ENCODE data around the gene NKG7.
"Not testable (repeated sequence)": the region's sequence is repeated elsewhere in the genome, so short reads cannot be mapped to it uniquely, and the experiment has no call there.

The NKG7 gene

GRCh38 chr19:51372649-51373504, at the start of gene NKG7:
Gene NKG7, minus strand, starts transcription at chr19:51372654. Its CDS starts 119 bp downstream, at chr19:51372535.
- DNase-seq (ENCODE audit: insufficient read length, low spot score) (no peak), FAIRE-seq (peak; percentile 92)

- DNase-seq (ENCODE audit: insufficient read length, low spot score), result peak; percentile 76
- FAIRE-seq, result peak; percentile 83
Measured at GRCh38 chr19:51422053-51422448, 49.6 kb upstream of the NKG7 start.

GRCh38 chr19:51421229-51422052, 49.0 kb upstream of the NKG7 start:
- no peak for DNase-seq (ENCODE audit: insufficient read length, low spot score)
- FAIRE-seq, result no peak

GRCh38 chr19:51420511-51420910, 48.1 kb upstream of the NKG7 start:
- DNase-seq (ENCODE audit: insufficient read length, low spot score); FAIRE-seq: not testable (repeated sequence)

- DNase-seq (ENCODE audit: insufficient read length, low spot score) (no peak), FAIRE-seq (no peak)
Measured at GRCh38 chr19:51418707-51419106, 46.3 kb upstream of the NKG7 start.

GRCh38 chr19:51417810-51418157, 45.3 kb upstream of the NKG7 start:
- no peak for DNase-seq (ENCODE audit: insufficient read length, low spot score)
- peak; percentile 31 for FAIRE-seq

GRCh38 chr19:51417107-51417809, 44.8 kb upstream of the NKG7 start, which contains the start of gene SIGLEC10:
Gene SIGLEC10, minus strand, starts transcription at chr19:51417642. Its CDS starts 61 bp downstream, at chr19:51417581.
- peak; percentile 89 for FAIRE-seq
- peak; percentile 62 for DNase-seq (ENCODE audit: insufficient read length, low spot score)

- FAIRE-seq; DNase-seq (ENCODE audit: insufficient read length, low spot score): not testable (repeated sequence)
Measured at GRCh38 chr19:51416422-51416821, 44.0 kb upstream of the NKG7 start.

GRCh38 chr19:51415187-51415586, 42.7 kb upstream of the NKG7 start:
- DNase-seq (ENCODE audit: insufficient read length, low spot score) (no peak), FAIRE-seq (no peak)

- FAIRE-seq, result no peak
- DNase-seq (ENCODE audit: insufficient read length, low spot score), result no peak
Measured at GRCh38 chr19:51410950-51411748, 38.7 kb upstream of the NKG7 start.

GRCh38 chr19:51407511-51408131, 35.2 kb upstream of the NKG7 start:
- FAIRE-seq, result no peak

GRCh38 chr19:51402117-51402516, 29.7 kb upstream of the NKG7 start:
- DNase-seq (ENCODE audit: insufficient read length, low spot score) (no peak), FAIRE-seq (no peak)

More at GRCh38 chr19:51407511-51408131, 35.2 kb upstream of the NKG7 start:
- DNase-seq (ENCODE audit: insufficient read length, low spot score), result peak; percentile 28

GRCh38 chr19:51399936-51400335, 27.5 kb upstream of the NKG7 start:
- FAIRE-seq; DNase-seq (ENCODE audit: insufficient read length, low spot score): not testable (repeated sequence)

- DNase-seq (ENCODE audit: insufficient read length, low spot score), result no peak
- no peak for FAIRE-seq
Measured at GRCh38 chr19:51399231-51399630, 26.8 kb upstream of the NKG7 start.

- DNase-seq (ENCODE audit: insufficient read length, low spot score) (no peak), FAIRE-seq (no peak)
Measured at GRCh38 chr19:51398096-51398704, 25.7 kb upstream of the NKG7 start.

GRCh38 chr19:51397453-51397852, 25.0 kb upstream of the NKG7 start:
- DNase-seq (ENCODE audit: insufficient read length, low spot score); FAIRE-seq: not testable (repeated sequence)

- DNase-seq (ENCODE audit: insufficient read length, low spot score) (no peak), FAIRE-seq (no peak)
Measured at GRCh38 chr19:51396175-51396574, 23.7 kb upstream of the NKG7 start.

- FAIRE-seq, result peak; percentile 97
- DNase-seq (ENCODE audit: insufficient read length, low spot score), result peak; percentile 90
Measured at GRCh38 chr19:51394050-51394836, 21.8 kb upstream of the NKG7 start.

All from GM19239 (cell line).